ENCODE measurements around the gene OR9G4. TPM values are rescaled to one million over a fixed set of nuclear protein-coding genes. Genes with fewer than 3 reads are reported as not detected.

OR9G4 gene
- total RNA-seq, 1 donor, result not detected

DNA sequence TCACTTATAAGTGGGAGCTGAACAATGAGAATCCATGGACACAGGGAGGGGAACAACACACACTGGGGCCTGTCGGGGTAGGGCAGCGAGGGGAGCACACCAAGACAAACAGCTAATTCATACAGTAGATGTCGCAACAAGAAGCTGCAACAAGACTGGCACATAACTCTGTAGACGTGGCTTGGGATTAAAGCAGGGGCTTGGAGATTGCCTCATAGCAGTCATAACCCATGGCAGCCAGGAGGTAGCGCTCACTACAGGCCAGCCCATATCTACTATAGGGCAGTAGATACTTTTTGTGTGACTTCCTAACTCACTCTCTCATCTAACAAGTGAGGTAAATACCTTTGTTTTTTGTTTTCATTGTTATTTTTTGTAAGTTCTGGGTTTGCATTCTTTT lies 1.7 kb upstream of the OR9G4 start:
- TF ChIP-seq, protein P1, sequence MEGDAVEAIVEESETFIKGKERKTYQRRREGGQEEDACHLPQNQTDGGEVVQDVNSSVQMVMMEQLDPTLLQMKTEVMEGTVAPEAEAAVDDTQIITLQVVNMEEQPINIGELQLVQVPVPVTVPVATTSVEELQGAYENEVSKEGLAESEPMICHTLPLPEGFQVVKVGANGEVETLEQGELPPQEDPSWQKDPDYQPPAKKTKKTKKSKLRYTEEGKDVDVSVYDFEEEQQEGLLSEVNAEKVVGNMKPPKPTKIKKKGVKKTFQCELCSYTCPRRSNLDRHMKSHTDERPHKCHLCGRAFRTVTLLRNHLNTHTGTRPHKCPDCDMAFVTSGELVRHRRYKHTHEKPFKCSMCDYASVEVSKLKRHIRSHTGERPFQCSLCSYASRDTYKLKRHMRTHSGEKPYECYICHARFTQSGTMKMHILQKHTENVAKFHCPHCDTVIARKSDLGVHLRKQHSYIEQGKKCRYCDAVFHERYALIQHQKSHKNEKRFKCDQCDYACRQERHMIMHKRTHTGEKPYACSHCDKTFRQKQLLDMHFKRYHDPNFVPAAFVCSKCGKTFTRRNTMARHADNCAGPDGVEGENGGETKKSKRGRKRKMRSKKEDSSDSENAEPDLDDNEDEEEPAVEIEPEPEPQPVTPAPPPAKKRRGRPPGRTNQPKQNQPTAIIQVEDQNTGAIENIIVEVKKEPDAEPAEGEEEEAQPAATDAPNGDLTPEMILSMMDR (IDR thresholded peaks at IDR 0.05; ENCODE audit: insufficient read depth, low read depth, low read length), result no peak
- no peak overlapping the region for H3K4me3 ChIP-seq (ENCODE audit: low read depth, low read length)
- DNase-seq (ENCODE audit: low read depth), result no peak

DNA sequence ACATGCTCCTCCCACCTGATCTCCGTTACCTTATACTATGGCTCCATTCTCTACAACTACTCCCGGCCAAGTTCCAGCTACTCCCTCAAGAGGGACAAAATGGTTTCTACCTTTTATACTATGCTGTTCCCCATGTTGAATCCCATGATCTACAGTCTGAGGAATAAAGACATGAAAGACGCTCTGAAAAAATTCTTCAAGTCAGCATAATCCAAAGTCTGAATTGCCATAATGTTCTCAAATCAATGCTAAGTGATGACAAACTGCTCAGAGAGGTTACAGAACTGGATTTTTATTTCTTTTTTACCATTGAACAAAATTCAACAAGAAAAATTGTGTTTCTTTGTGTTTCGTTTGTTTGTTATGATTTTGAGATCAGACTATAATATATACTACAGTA lies 7.6 kb downstream of the OR9G4 start:
- TF ChIP-seq, protein P1 (IDR thresholded peaks at IDR 0.05; ENCODE audit: insufficient read depth, low read depth, low read length), result no peak
- H3K4me3 ChIP-seq (ENCODE audit: low read depth, low read length), result no peak overlapping the region
- no peak for DNase-seq (ENCODE audit: low read depth)

DNA sequence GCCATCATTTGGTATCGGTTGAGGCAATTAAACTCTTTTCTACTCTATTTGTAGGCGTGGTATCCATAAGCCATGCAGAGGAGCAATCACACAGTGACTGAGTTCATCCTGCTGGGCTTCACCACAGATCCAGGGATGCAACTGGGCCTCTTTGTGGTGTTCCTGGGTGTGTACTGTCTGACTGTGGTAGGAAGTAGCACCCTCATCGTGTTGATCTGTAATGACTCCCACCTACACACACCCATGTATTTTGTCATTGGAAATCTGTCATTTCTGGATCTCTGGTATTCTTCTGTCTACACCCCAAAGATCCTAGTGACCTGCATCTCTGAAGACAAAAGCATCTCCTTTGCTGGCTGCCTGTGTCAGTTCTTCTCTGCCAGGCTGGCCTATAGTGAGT lies 8.4 kb downstream of the OR9G4 start:
- no peak for DNase-seq (ENCODE audit: low read depth)
- TF ChIP-seq, protein P1 (IDR thresholded peaks at IDR 0.05; ENCODE audit: insufficient read depth, low read depth, low read length), result no peak
- no peak overlapping the region for H3K4me3 ChIP-seq (ENCODE audit: low read depth, low read length)

DNA sequence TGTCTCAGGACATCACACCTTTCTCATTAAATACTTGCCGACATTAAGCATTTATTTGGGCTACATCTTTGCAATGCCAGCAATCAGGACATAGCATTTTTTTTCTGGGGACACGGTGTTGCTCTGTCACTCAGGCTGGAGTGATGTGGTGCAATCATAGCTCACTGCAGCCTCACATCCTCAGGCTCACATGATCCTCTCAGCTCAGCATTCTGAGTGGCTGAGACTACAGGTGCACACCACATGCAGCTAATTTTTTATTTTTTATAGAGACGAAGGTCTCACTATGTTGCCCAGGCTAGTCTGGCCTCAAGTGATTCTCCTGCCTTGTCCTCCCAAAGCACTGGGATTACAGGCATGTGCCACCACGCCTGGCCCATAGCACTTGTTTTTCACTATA lies 28.0 kb downstream of the OR9G4 start:
- TF ChIP-seq, protein P1 (IDR thresholded peaks at IDR 0.05; ENCODE audit: insufficient read depth, low read depth, low read length), result no peak
- DNase-seq (ENCODE audit: low read depth), result no peak
- no peak overlapping the region for H3K4me3 ChIP-seq (ENCODE audit: low read depth, low read length)

DNA sequence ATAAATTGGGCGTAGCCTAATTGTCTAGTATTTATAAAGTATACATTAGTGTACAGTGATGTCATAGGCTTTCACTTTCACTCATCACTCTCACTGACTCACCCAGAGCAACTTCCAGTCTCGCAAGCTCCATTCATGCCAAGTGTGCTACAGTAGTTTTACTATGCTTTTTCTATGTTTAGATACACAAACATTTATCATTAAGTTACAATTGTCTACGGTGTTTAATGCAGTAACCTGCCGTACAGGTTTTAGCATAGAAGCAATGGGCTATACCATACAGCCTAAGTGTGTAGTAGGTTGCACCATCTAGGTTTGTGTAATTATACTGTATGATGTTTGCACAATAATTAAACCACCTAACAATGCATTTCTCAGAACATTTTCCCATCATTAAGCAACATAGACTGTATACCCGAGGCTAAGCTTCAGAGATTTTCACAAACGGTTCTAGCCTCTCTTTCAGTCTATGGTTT lies 32.1 kb downstream of the OR9G4 start:
- TF ChIP-seq, protein P1 (IDR thresholded peaks at IDR 0.05; ENCODE audit: insufficient read depth, low read depth, low read length), result no peak
- no peak overlapping the region for H3K4me3 ChIP-seq (ENCODE audit: low read depth, low read length)
- no peak for DNase-seq (ENCODE audit: low read depth)

DNA sequence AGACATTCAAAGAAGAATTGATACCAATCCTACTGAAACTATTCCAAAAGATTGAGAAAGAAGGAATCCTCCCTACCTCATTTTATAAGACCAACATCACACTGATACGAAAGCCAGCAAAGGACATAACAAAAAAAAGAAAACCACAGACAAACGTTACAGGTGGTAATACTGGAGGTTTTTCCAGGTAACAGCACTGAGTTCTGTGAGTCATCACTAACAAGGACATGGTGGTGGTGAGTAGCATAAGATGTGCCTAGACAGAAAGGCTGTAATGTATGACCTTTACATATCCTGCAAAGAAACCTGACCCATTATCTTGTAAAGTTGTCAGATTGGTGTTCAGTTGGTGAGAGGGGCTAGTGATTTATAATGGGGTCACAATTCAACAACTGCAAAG lies 34.3 kb downstream of the OR9G4 start:
- H3K4me3 ChIP-seq (ENCODE audit: low read depth, low read length), result no peak overlapping the region
- DNase-seq (ENCODE audit: low read depth), result no peak

DNA sequence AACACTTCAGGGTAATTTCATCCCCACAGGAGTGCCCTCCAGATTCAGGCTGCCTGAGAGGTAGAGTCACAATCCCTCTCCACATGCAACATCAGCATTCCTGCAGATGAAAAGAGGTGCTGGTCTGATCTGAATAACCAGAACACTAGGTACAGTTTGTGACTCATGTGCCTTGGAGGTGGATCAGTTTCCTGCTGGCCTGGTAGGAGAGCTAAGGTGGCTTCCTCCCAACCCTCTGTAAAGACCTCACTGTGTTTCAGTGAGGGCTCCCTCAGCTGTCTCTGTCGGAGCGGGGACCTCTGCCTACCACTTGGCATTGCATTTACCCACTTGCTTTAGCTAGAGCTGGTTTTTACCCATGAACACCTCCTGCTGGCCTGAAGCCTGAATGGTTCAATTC lies 42.0 kb downstream of the OR9G4 start:
- TF ChIP-seq, protein P1 (IDR thresholded peaks at IDR 0.05; ENCODE audit: insufficient read depth, low read depth, low read length), result no peak
- DNase-seq (ENCODE audit: low read depth), result no peak

More for the DNA sequence above, 34.3 kb downstream of the OR9G4 start:
- TF ChIP-seq, protein P1 (IDR thresholded peaks at IDR 0.05; ENCODE audit: insufficient read depth, low read depth, low read length), result no peak

More for the DNA sequence above, 42.0 kb downstream of the OR9G4 start:
- H3K4me3 ChIP-seq (ENCODE audit: low read depth, low read length), result no peak overlapping the region
